Right atrium auricular region (tissue), 2 donors: ENCODE measurements around the gene CCND2. TPM values are rescaled to one million over a fixed set of nuclear protein-coding genes. Genes with fewer than 3 reads are reported as not detected.

Experiments
- DNase-seq: peaks from one replicate; pipeline ENCODE4 v3.0.0-alpha.2; 2019; ENCODE audit warnings: low spot score
- H3K27ac ChIP-seq, 2 donors: fragments of 200-600 bp; sonication (generic); 1 replicate in 1 of 2; 2 replicates in 1 of 2; pipeline ENCODE4 v1.5.1; 2016 to 2019
- H3K27me3 ChIP-seq, 2 donors: fragments of 200-600 bp; sonication (generic); one replicate each; pipeline versions ENCODE4 v1.5.1 to v1.6.0; 2017 to 2019
- H3K36me3 ChIP-seq: fragments of 200-600 bp; sonication (generic); one replicate; pipeline ENCODE4 v1.5.1; 2016
- H3K4me1 ChIP-seq, 2 donors: fragments of 200-600 bp; sonication (generic); one replicate each; pipeline versions ENCODE4 v1.5.1 to v1.6.0; 2017 to 2019
- H3K4me3 ChIP-seq, 2 donors: fragments of 200-600 bp; sonication (generic); 1 replicate in 1 of 2; 2 replicates in 1 of 2; pipeline ENCODE4 v1.5.1; 2017 to 2019; ENCODE audit warnings: mild to moderate bottlenecking in 1 of 2, moderate library complexity in 1 of 2
- H3K9me3 ChIP-seq, 2 donors: fragments of 200-600 bp; sonication (generic); one replicate each; pipeline ENCODE4 v1.5.1; 2019
- CTCF ChIP-seq, 2 donors: fragments of 200-600 bp; sonication (generic); IDR thresholded peaks; one replicate each; pipeline ENCODE4 v1.5.1; 2019; ENCODE audit warnings: antibody characterized with exemption in 2 of 2
- total RNA-seq, 2 donors: library from RNA; depleted of rRNA; stranded (reverse); fragments of >200 nt; gene quantifications; one replicate each; pipeline ENCODE4 v1.1.0, GENCODE V29; 2016

Gene CCND2
- total RNA-seq, 2 donors from 2014 or later: 151 to 165 TPM

DNA sequence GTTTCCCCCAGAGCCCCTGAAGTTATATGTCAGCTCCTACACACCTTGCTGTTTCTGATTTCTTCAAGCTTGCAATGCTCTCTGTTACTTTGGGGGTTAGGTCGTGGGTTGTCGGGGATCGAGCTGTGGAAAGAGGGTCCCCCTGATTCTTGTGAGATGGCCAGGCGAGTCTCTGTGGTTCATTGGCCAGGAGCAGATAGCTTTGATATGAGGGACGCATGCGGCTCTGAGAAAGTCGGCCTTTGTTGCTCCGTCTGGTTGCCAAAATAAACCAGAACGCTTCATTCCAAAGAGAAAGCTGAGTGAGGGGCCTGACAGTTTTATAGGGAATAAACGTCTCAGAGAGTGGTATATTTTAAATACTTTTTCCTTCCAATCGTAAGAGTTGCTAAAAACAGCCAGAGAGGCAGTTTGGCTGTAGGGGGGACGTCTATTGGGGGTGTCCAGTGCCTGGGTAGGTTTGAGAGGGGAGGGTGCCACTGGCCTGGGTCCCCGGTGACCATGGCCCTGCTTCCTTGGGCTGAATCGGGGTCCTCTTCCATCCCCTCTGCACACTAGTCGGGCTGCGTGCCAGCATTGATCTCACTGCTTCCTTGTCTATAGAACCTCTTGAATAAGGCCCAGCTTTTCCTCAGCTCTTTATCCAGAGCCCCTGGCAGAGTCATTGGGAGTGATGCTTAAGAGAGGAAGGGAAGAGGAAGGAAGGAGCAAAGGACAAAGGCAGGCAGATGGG is 18.9 kb downstream of the CCND2 start:
- Histone ChIP-seq H3K36me3 (peaks cover 66% of the 10 kb centered on the region), H3K4me1 (peaks cover 0 to 63% of the 10 kb centered on the region in 2 donors), H3K27ac (peak overlapping the region; percentile 37 to 67), H3K4me3 (no peak overlapping the region), H3K9me3 (no peaks in the 10 kb centered on the region), H3K27me3 (no peaks in the 10 kb centered on the region)
- no peak for DNase-seq
- TF ChIP-seq CTCF (IDR thresholded peaks at IDR 0.05): no peak

- DNase-seq: no peak
- Histone ChIP-seq H3K36me3 (peaks cover 69% of the 10 kb centered on the region), H3K4me3 (no peak overlapping the region), H3K27ac (peak overlapping the region; percentile 37 to 67), H3K4me1 (peaks cover 0 to 53% of the 10 kb centered on the region in 2 donors), H3K9me3 (no peaks in the 10 kb centered on the region), H3K27me3 (no peaks in the 10 kb centered on the region)
- no peak for TF ChIP-seq CTCF (IDR thresholded peaks at IDR 0.05)
Observed at GRCh38 chr12:4293299-4293965, 19.9 kb downstream of the CCND2 start.

- H3K9me3 ChIP-seq: no peaks in the 10 kb centered on the region
- H3K36me3 ChIP-seq: peaks cover 66% of the 10 kb centered on the region
- no peak for DNase-seq
- no peak overlapping the region for H3K4me3 ChIP-seq
- no peaks in the 10 kb centered on the region for H3K27me3 ChIP-seq
- peaks cover 0 to 47% of the 10 kb centered on the region in 2 donors for H3K4me1 ChIP-seq
- peak overlapping the region; percentile 37 to 67 for H3K27ac ChIP-seq
- TF ChIP-seq CTCF (IDR thresholded peaks at IDR 0.05): no peak
Observed at GRCh38 chr12:4293966-4294505, 20.5 kb downstream of the CCND2 start.

- no peaks in the 10 kb centered on the region for H3K9me3 ChIP-seq
- TF ChIP-seq CTCF (IDR thresholded peaks at IDR 0.05): no peak
- H3K36me3 ChIP-seq: peaks cover 54% of the 10 kb centered on the region
- DNase-seq: no peak
- H3K27me3 ChIP-seq: no peaks in the 10 kb centered on the region
- peaks cover 0 to 41% of the 10 kb centered on the region in 2 donors for H3K4me1 ChIP-seq
- H3K27ac ChIP-seq: no peak overlapping the region
- H3K4me3 ChIP-seq: no peak overlapping the region
Observed at GRCh38 chr12:4296751-4297150, 23.2 kb downstream of the CCND2 start.

DNA sequence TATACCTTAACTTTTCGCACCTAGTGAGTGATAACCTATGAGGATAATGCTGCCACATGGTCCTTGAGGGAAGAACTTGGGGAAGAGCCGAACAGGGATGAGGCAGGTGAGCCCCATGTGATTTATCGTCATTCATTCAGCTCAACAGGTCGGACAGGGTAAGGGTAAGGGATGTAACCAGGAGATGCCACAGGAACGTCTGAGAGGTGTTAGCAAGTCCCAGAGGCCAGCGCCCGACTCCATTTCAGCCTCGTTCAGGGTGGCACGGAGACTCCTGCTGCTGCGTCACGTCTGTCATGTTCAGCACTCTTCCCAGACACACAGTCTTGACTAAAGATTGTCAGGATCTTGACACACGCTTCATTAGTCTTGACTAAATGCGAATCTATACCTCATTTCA is 24.1 kb downstream of the CCND2 start:
- peaks cover 0 to 41% of the 10 kb centered on the region in 2 donors for H3K4me1 ChIP-seq
- no peak overlapping the region for H3K4me3 ChIP-seq
- no peak for DNase-seq
- H3K36me3 ChIP-seq: peaks cover 59% of the 10 kb centered on the region
- no peaks in the 10 kb centered on the region for H3K27me3 ChIP-seq
- no peak overlapping the region for H3K27ac ChIP-seq
- H3K9me3 ChIP-seq: no peaks in the 10 kb centered on the region
- TF ChIP-seq CTCF (IDR thresholded peaks at IDR 0.05): no peak
